ENCODE results near the gene IL23A. TPM values are rescaled to one million over a fixed set of nuclear protein-coding genes. Genes with fewer than 3 reads are reported as not detected.

Gene IL23A
- total RNA-seq, 1 donor from 2014 or later = not detected

GRCh38 chr12:56304872-56305590, 33.7 kb upstream of the IL23A start:
- H3K9me3 Mint-ChIP-seq (ENCODE audit: low read depth) = no peaks in the 10 kb centered on the region
- TF ChIP-seq CTCF (IDR thresholded peaks at IDR 0.05) = no peak
- peaks cover 11% of the 10 kb centered on the region for H3K4me1 Mint-ChIP-seq (ENCODE audit: low read depth)
- no peak overlapping the region for H3K4me3 Mint-ChIP-seq (ENCODE audit: unreplicated experiment)
- no peak overlapping the region for H3K27ac Mint-ChIP-seq (ENCODE audit: unreplicated experiment)
- no peaks in the 10 kb centered on the region for H3K27me3 Mint-ChIP-seq (ENCODE audit: low read depth)
- no peak for DNase-seq (ENCODE audit: low spot score)
- H3K36me3 Mint-ChIP-seq (ENCODE audit: low read depth) = peaks cover 6% of the 10 kb centered on the region

GRCh38 chr12:56307221-56307965, 31.3 kb upstream of the IL23A start:
- no peak for DNase-seq (ENCODE audit: low spot score)
- no peak overlapping the region for H3K4me3 Mint-ChIP-seq (ENCODE audit: unreplicated experiment)
- peaks cover 12% of the 10 kb centered on the region for H3K36me3 Mint-ChIP-seq (ENCODE audit: low read depth)
- H3K4me1 Mint-ChIP-seq (ENCODE audit: low read depth) = no peaks in the 10 kb centered on the region
- H3K9me3 Mint-ChIP-seq (ENCODE audit: low read depth) = no peaks in the 10 kb centered on the region
- no peak for TF ChIP-seq CTCF (IDR thresholded peaks at IDR 0.05)
- H3K27me3 Mint-ChIP-seq (ENCODE audit: low read depth) = no peaks in the 10 kb centered on the region
- H3K27ac Mint-ChIP-seq (ENCODE audit: unreplicated experiment) = no peak overlapping the region

GRCh38 chr12:56308714-56309113, 30.0 kb upstream of the IL23A start:
- Mint-ChIP-seq H3K36me3 (ENCODE audit: low read depth) (peaks cover 12% of the 10 kb centered on the region), H3K27ac (ENCODE audit: unreplicated experiment) (no peak overlapping the region), H3K4me3 (ENCODE audit: unreplicated experiment) (no peak overlapping the region)

GRCh38 chr12:56311003-56311402, 27.7 kb upstream of the IL23A start:
- no peak for DNase-seq (ENCODE audit: low spot score)
- H3K27me3 Mint-ChIP-seq (ENCODE audit: low read depth) = no peaks in the 10 kb centered on the region
- peaks cover 10% of the 10 kb centered on the region for H3K4me1 Mint-ChIP-seq (ENCODE audit: low read depth)
- H3K4me3 Mint-ChIP-seq (ENCODE audit: unreplicated experiment) = no peak overlapping the region
- peaks cover 12% of the 10 kb centered on the region for H3K36me3 Mint-ChIP-seq (ENCODE audit: low read depth)
- TF ChIP-seq CTCF (IDR thresholded peaks at IDR 0.05) = no peak
- H3K9me3 Mint-ChIP-seq (ENCODE audit: low read depth) = no peaks in the 10 kb centered on the region
- H3K27ac Mint-ChIP-seq (ENCODE audit: unreplicated experiment) = no peak overlapping the region

More at GRCh38 chr12:56308714-56309113, 30.0 kb upstream of the IL23A start:
- H3K27me3 Mint-ChIP-seq (ENCODE audit: low read depth) = no peaks in the 10 kb centered on the region
- H3K4me1 Mint-ChIP-seq (ENCODE audit: low read depth) = no peaks in the 10 kb centered on the region
- H3K9me3 Mint-ChIP-seq (ENCODE audit: low read depth) = no peaks in the 10 kb centered on the region
- no peak for DNase-seq (ENCODE audit: low spot score)
- TF ChIP-seq CTCF (IDR thresholded peaks at IDR 0.05) = no peak

- Mint-ChIP-seq H3K27ac (ENCODE audit: unreplicated experiment) (peak overlapping the region; percentile 98), H3K36me3 (ENCODE audit: low read depth) (peaks cover 8% of the 10 kb centered on the region), H3K27me3 (ENCODE audit: low read depth) (no peaks in the 10 kb centered on the region), H3K9me3 (ENCODE audit: low read depth) (no peaks in the 10 kb centered on the region), H3K4me1 (ENCODE audit: low read depth) (peaks cover 16% of the 10 kb centered on the region), H3K4me3 (ENCODE audit: unreplicated experiment) (peak overlapping the region; percentile 96)
- no peak for DNase-seq (ENCODE audit: low spot score)
- TF ChIP-seq CTCF (IDR thresholded peaks at IDR 0.05) = no peak
Observed at GRCh38 chr12:56315249-56315621, 23.4 kb upstream of the IL23A start.

Measured in chondrocyte (in vitro differentiated cells).